ENCODE measurements around the gene DMC1. TPM values are rescaled to one million over a fixed set of nuclear protein-coding genes. Genes with fewer than 3 reads are reported as not detected.
A peak's percentile ranks its signal among the peaks of the same experiment; 100 is the strongest.

DMC1 gene
- total RNA-seq, 2 donors from 2014 or later, result 0.23 to 3.2 TPM

GRCh38 chr22:38554281-38554680, 15.7 kb downstream of the DMC1 start:
- no peaks in the 10 kb centered on the region for H3K36me3 ChIP-seq
- no peaks in the 10 kb centered on the region for H3K27me3 ChIP-seq (replicated peaks; ENCODE audit: insufficient read depth)
- H3K9me3 ChIP-seq, result no peaks in the 10 kb centered on the region
- no peak overlapping the region for H3K27ac ChIP-seq
- intact Hi-C loops (cut with DNase I), result no loop called here
- 80% methylated on average over 3 of the region's 3 CpGs for WGBS
- no peak for DNase-seq (ENCODE audit: low spot score)
- H3K4me3 ChIP-seq, result no peak overlapping the region
- TF ChIP-seq CTCF (IDR thresholded peaks at IDR 0.05) (no peak), POLR2A (IDR thresholded peaks at IDR 0.05) (no peak), POLR2AphosphoS5 (IDR thresholded peaks at IDR 0.05) (no peak)
- no peaks in the 10 kb centered on the region for H3K4me1 ChIP-seq (replicated peaks)

- intact Hi-C loops (cut with DNase I), result no loop called here
- H3K27ac ChIP-seq, result no peak overlapping the region
- peak; percentile 47 for TF ChIP-seq POLR2AphosphoS5 (IDR thresholded peaks at IDR 0.05)
- TF ChIP-seq CTCF (IDR thresholded peaks at IDR 0.05), result no peak
Measured at GRCh38 chr22:38549101-38549894, 20.7 kb downstream of the DMC1 start.

GRCh38 chr22:38540701-38541100, 29.3 kb downstream of the DMC1 start:
- no peaks in the 10 kb centered on the region for H3K4me1 ChIP-seq (replicated peaks)
- intact Hi-C loops (cut with DNase I), result no loop called here
- 73% methylated on average over 2 of the region's 2 CpGs for WGBS

More at GRCh38 chr22:38549101-38549894, 20.7 kb downstream of the DMC1 start:
- no peak overlapping the region for H3K4me3 ChIP-seq
- H3K36me3 ChIP-seq, result no peaks in the 10 kb centered on the region
- H3K9me3 ChIP-seq, result no peaks in the 10 kb centered on the region
- DNase-seq (ENCODE audit: low spot score), result peak; percentile 11
- 61% methylated on average over 7 of the region's 7 CpGs for WGBS
- no peaks in the 10 kb centered on the region for H3K4me1 ChIP-seq (replicated peaks)
- H3K27me3 ChIP-seq (replicated peaks; ENCODE audit: insufficient read depth), result no peaks in the 10 kb centered on the region

GRCh38 chr22:38531251-38531938, 38.6 kb downstream of the DMC1 start:
- Histone ChIP-seq H3K9me3 (no peaks in the 10 kb centered on the region), H3K4me1 (replicated peaks) (no peaks in the 10 kb centered on the region), H3K27me3 (replicated peaks; ENCODE audit: insufficient read depth) (no peaks in the 10 kb centered on the region), H3K36me3 (no peaks in the 10 kb centered on the region), H3K27ac (no peak overlapping the region), H3K4me3 (no peak overlapping the region)
- WGBS, result 88% methylated on average over 4 of the region's 4 CpGs
- intact Hi-C loops (cut with DNase I), result no loop called here
- TF ChIP-seq POLR2AphosphoS5 (IDR thresholded peaks at IDR 0.05), result no peak
- no peak for TF ChIP-seq CTCF (IDR thresholded peaks at IDR 0.05)
- TF ChIP-seq POLR2A (IDR thresholded peaks at IDR 0.05), result no peak
- no peak for DNase-seq (ENCODE audit: low spot score)

More at GRCh38 chr22:38540701-38541100, 29.3 kb downstream of the DMC1 start:
- DNase-seq (ENCODE audit: low spot score), result no peak
- no peaks in the 10 kb centered on the region for H3K9me3 ChIP-seq
- H3K36me3 ChIP-seq, result no peaks in the 10 kb centered on the region
- H3K4me3 ChIP-seq, result no peak overlapping the region
- no peaks in the 10 kb centered on the region for H3K27me3 ChIP-seq (replicated peaks; ENCODE audit: insufficient read depth)
- H3K27ac ChIP-seq, result no peak overlapping the region
- no peak for TF ChIP-seq POLR2A (IDR thresholded peaks at IDR 0.05)
- TF ChIP-seq CTCF (IDR thresholded peaks at IDR 0.05), result no peak
- TF ChIP-seq POLR2AphosphoS5 (IDR thresholded peaks at IDR 0.05), result no peak
